ENCODE measurements around the gene MXI1.

DNA sequence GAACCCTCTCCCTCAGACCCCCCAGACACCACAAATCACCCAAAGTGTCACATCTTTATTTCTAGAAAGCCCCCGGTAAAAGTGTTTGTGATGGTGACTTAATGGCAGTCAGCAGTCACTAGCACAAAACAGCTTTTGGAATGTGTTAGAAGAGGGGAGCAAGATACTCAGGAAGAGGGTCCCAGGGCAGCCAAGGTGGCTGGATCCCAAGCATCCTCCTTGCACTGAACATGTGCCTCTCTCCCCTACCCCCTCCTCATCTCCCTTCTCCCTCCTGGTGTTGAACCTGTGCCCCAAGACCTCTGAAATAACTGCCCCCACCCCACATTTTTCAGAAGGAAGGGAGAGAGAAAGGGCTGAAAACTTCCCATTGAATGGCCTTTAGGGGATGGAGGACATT, 37.8 kb upstream of the MXI1 start:
- TF ChIP-seq POLR2A (IDR thresholded peaks at IDR 0.05) (no peak), CTCF (IDR thresholded peaks at IDR 0.05) (no peak)
